DMS79 (cell line): ENCODE results near the gene ZCCHC13.
"Not testable (repeated sequence)": the region's sequence is repeated elsewhere in the genome, so short reads cannot be mapped to it uniquely, and the experiment has no call there.

ENCODE experiments used
- DNase-seq: peaks from one replicate; lab custom pipeline; 2025; lab: John Stamatoyannopoulos, UW

The ZCCHC13 gene

GRCh38 chrX:74321191-74321590 lies 17.2 kb downstream of the ZCCHC13 start:
- no peak for DNase-seq

DNA sequence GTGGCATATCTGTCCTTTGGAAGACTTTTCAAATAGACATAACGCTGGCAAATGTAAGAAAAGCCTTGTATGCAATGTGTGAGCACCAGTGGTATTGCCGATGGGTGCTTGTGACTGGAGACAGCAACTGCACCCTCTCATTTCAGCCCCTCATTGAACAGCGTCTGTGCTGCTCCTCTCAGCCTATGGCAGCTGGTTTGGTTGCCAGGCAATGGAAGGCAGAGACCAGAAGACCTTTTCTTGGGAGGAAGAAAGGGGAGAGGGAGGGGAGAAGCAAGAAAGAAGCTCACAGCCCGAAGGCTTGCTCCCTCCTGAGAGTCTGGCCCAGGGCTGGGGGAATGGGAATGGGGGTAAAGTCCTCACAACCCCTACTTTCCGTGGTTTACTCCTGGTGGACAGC lies 20.2 kb downstream of the ZCCHC13 start:
- DNase-seq = peak; percentile 8

DNA sequence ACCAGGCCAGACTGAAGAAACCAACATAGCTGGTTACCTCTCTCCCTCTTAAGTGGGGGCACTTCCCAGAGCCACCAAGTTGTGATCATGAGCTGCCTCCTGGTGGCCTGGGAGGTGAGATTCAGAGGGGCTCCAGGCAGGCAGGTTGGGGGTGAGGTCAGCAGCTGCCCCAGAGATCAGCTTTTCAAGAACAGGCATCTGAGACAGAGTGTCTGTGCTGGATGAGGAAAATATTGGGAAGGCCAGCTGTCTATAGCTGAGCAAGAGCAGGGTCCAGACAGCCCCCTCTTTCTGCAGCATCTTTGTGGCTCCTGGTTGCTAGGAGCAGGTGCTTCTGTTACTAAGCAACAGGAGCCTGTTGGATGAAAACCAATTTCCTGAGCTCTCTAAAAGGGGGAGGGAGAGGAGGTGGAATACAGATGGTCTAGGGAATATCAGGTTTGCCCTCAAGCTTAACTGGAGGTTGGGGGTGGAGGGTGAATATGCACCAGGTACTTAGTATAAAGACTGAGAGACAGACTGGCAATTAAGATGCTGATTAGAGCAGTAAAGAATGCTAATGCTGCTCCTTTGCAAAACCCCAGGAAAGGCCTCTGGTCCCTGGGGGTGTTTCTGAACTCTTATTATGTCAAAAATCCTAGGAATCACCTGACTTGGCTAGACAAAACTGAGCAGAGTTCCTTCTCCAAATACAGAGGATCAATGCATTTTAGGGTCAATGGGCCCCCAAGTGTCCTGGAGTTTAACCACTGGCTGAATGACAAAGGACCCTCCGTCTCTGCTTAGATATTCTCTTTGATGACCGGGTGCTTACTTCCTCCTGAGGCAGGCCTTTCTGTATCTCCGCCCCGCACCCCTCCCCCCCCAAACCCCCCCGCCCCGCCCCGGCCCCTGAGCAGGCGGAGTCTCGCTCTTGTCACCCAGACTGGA lies 21.4 kb downstream of the ZCCHC13 start:
- DNase-seq = peak; percentile 69

GRCh38 chrX:74338852-74339251 lies 34.9 kb downstream of the ZCCHC13 start:
- no peak for DNase-seq

- no peak for DNase-seq
These were observed 36.1 kb downstream of the ZCCHC13 start for GRCh38 chrX:74340051-74340450.

DNA sequence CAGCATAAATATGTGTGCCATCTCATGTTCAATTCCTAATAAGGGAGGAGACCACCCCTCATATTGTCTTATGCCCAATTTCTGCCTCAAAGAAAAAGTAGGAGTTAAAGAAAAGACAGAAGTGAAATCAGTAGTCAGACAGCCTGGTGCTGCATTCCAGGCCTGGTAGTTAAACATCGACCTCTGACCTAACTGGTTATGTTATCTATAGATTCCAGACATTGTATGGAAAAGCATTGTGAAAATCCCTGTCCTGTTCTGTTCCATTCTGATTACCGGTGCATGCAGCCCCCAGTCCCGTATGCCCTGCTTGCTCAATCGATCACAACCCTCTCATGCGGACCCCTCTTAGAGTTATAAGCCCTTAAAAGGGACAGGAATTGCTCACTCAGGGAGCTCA lies 38.2 kb downstream of the ZCCHC13 start:
- DNase-seq = not testable (repeated sequence)

DNA sequence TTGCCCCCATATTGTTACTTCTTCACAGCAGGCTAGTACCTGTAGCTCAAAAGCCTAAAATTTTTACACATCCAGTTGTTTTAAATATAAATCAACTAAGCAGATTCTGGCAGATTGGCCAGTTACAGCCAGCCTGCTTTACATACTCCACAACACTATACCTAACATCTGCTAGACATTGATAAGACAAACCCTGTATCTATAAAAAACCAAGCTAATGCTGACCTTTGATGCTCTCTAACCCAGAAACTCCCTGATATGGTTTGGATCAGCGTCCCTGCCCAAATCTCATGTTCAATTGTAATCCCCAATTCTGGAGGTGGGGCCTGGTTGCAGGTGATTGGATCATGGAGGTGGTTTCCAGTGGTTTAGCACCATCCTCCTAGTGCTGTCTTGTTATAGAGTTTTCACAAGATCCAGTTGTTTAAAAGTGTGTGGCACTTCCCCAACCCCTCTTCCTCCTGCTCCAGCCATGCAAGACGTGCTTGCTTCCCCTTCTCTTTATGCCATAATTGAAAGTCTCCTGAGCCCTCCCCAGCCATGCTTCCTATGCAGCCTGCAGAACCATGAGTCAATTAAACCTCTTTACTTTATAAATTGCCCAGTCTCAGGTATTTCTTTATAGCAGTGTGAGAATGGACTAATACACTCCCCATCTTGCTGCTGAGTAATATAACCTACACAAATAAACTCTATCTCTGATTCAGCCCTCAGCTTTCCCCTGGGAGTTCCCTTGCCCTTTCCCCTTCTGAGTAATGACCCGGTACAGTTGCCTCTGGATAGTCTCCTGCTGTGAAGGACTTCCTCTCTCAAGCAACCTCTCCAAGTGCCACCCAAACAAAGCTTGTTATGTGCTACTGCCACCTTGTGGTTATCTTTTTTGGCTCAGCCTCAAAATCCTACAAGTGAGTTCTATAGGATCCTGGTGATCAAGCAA lies 39.6 kb downstream of the ZCCHC13 start:
- peak; percentile 63 for DNase-seq

- DNase-seq = no peak
These were observed 40.3 kb downstream of the ZCCHC13 start for GRCh38 chrX:74344280-74344622.

DNA sequence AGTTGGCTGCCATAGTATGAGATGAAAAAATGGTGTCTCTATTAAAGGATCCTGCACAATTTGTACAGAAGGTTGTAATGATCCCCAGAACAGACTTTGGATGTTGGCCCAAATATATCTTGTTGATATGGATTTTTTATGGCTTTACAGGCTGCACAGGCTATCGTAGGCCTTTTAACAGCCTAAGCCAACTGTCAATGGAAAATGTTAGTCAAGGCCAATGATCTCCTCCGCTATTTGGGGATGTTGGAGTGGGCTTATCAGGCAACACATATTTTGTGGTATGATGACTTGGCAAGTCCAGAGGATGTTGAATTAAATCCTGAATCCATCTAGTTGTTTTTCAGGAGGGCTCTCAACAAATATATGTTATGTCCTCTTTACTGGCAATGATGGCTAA lies 42.1 kb downstream of the ZCCHC13 start:
- no peak for DNase-seq

GRCh38 chrX:74349387-74349786 lies 45.4 kb downstream of the ZCCHC13 start:
- no peak for DNase-seq

DNA sequence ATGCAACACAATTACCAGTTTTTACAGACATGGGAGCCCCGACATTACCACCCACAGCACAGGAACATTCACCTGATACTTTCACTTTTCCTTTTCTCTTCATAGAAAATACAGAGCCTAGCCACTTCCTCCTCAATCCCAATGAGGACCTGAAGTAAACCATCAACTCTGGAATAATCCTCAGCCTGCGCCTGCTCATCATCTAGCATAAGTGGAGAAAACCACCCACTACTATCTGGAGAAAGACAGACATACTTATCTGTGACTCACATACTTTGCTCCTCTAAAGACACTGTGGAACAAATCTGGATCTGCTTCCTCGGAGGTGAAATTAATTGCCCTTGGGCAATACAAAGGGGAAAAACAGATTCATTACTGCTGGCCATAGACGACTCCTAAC lies 47.8 kb downstream of the ZCCHC13 start:
- no peak for DNase-seq

DNA sequence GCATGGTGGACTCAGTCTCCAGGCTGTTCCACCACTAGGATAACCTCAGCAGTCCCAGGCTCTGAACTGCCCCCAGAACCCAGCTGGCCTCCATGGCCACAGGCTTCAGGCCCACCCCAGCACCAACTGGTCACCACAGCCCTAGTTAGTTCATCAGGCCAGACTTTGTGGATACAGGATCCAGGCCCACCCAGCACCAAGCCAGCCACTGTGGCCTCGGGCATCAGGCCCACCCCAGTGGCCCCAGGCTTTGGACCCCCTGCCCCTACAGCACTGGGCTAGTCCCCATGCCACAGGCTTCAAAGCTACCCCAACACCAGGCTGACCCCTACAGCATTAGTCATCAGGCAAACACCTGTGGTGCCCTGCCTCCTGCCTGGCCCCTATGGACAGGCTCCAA lies 50.0 kb downstream of the ZCCHC13 start:
- no peak for DNase-seq
